HUES48 (cell line): ENCODE results near the gene NNAT.

Experiments
- H3K27ac ChIP-seq: one replicate; pipeline ENCODE4 v1.7.0; 2013; ENCODE audit warnings: low read depth, low read length, inconsistent platforms
- H3K27me3 ChIP-seq: 2 replicates; pipeline ENCODE4 v1.6.1; 2013; ENCODE audit warnings: mild to moderate bottlenecking, low read length; ENCODE audit not compliant: control insufficient read depth, insufficient read depth
- H3K36me3 ChIP-seq: 2 replicates; pipeline ENCODE4 v1.6.1; 2013; ENCODE audit warnings: low read length; ENCODE audit not compliant: control insufficient read depth, insufficient read depth
- H3K4me1 ChIP-seq: 2 replicates; pipeline ENCODE4 v1.6.1; 2013; ENCODE audit warnings: mild to moderate bottlenecking, low read length; ENCODE audit not compliant: control insufficient read depth, insufficient read depth
- H3K4me3 ChIP-seq: 2 replicates; pipeline ENCODE4 v1.5.1; 2013; ENCODE audit warnings: mild to moderate bottlenecking, low read depth, low read length
- H3K9ac ChIP-seq: 2 replicates; pipeline ENCODE4 v1.6.1; 2013; ENCODE audit warnings: mild to moderate bottlenecking, low read depth, low read length, moderate library complexity
- H3K9me3 ChIP-seq: 2 replicates; pipeline ENCODE4 v1.6.1; 2013; ENCODE audit warnings: low read length; ENCODE audit not compliant: control insufficient read depth, insufficient read depth

Gene NNAT

GRCh38 chr20:37524859-37525708 lies 4.0 kb downstream of the NNAT start:
- no peak overlapping the region for H3K9ac ChIP-seq
- 0 out of 2 replicates have a peak overlapping the region, but pooled peaks have one; percentile 89 for H3K4me3 ChIP-seq
- peaks cover 45% of the 10 kb centered on the region for H3K4me1 ChIP-seq
- 0 out of 2 replicates have a peak, but pooled peaks cover 6% of the 10 kb centered on the region for H3K36me3 ChIP-seq
- peak overlapping the region; percentile 98 for H3K27ac ChIP-seq
- no peaks in the 10 kb centered on the region for H3K27me3 ChIP-seq
- no peaks in the 10 kb centered on the region for H3K9me3 ChIP-seq

- Histone ChIP-seq H3K4me3 (peak overlapping the region; percentile 89), H3K27ac (peak overlapping the region; percentile 98), H3K36me3 (0 out of 2 replicates have a peak, but pooled peaks cover 6% of the 10 kb centered on the region), H3K9me3 (no peaks in the 10 kb centered on the region), H3K9ac (no peak overlapping the region), H3K4me1 (peaks cover 45% of the 10 kb centered on the region), H3K27me3 (no peaks in the 10 kb centered on the region)
These were observed 4.8 kb downstream of the NNAT start for GRCh38 chr20:37525810-37526209.

GRCh38 chr20:37526238-37526838 lies 5.3 kb downstream of the NNAT start:
- Histone ChIP-seq H3K4me1 (peaks cover 45% of the 10 kb centered on the region), H3K9ac (peak overlapping the region; percentile 60), H3K27ac (peak overlapping the region; percentile 98), H3K27me3 (no peaks in the 10 kb centered on the region), H3K36me3 (0 out of 2 replicates have a peak, but pooled peaks cover 6% of the 10 kb centered on the region), H3K9me3 (no peaks in the 10 kb centered on the region), H3K4me3 (peak overlapping the region; percentile 89)

GRCh38 chr20:37526839-37527637 lies 6.0 kb downstream of the NNAT start:
- peak overlapping the region; percentile 94 for H3K9ac ChIP-seq
- 0 out of 2 replicates have a peak, but pooled peaks cover 6% of the 10 kb centered on the region for H3K36me3 ChIP-seq
- H3K27ac ChIP-seq = peak overlapping the region; percentile 98
- peaks cover 41% of the 10 kb centered on the region for H3K4me1 ChIP-seq
- H3K27me3 ChIP-seq = no peaks in the 10 kb centered on the region
- peak overlapping the region; percentile 89 for H3K4me3 ChIP-seq
- no peaks in the 10 kb centered on the region for H3K9me3 ChIP-seq

DNA sequence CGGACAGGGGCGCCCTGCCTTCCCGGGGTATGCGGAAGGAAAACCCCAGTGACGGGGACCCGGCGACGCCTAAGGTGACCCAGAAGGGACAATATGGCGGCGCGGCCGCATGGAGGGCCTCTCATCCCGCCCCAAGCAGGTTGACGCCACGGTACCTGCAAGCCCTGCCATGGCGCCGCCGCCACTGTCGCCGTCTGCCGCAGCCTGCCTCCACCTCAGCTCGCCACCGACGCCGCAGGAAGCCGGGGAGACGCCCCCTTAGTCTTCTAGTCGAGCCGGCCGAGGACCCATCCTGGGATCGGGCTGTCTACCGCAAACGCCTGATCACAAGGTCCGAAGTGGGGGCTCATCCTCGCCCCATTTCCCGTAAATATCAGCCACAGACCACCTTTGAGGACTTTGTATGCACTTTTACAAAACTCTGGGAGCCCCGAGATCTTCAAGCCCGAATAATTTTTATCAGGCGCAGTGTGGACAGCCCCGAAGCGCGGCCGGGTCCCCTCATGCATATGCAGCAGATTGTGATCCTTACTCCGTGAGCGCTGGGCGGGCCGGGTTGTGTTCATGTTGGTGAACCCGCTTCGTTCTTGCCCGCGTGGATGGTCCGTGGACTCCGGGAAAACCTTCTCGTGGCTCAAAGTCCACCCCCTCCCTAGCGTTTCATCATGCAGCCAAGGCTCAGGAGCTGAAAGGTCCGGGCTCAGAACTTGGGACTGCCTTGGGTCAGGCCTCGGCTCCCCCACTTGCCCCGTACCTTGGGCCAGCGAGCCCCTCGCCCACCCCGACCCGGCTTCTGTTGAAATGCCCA lies 6.8 kb downstream of the NNAT start, which contains the start of gene BLCAP:
BLCAP (minus strand) TSS at position 239 of the 808 bp plus-strand sequence. CDS start 8,702 bp downstream, outside the sequence.
- H3K36me3 ChIP-seq = 0 out of 2 replicates have a peak, but pooled peaks cover 6% of the 10 kb centered on the region
- no peaks in the 10 kb centered on the region for H3K9me3 ChIP-seq
- peak within 1 kb of the TSS; percentile 94 for H3K9ac ChIP-seq
- H3K27me3 ChIP-seq = no peaks in the 10 kb centered on the region
- peak within 1 kb of the TSS; percentile 89 for H3K4me3 ChIP-seq
- H3K4me1 ChIP-seq = peaks cover 39% of the 10 kb centered on the region
- H3K27ac ChIP-seq = peak within 1 kb of the TSS; percentile 98

DNA sequence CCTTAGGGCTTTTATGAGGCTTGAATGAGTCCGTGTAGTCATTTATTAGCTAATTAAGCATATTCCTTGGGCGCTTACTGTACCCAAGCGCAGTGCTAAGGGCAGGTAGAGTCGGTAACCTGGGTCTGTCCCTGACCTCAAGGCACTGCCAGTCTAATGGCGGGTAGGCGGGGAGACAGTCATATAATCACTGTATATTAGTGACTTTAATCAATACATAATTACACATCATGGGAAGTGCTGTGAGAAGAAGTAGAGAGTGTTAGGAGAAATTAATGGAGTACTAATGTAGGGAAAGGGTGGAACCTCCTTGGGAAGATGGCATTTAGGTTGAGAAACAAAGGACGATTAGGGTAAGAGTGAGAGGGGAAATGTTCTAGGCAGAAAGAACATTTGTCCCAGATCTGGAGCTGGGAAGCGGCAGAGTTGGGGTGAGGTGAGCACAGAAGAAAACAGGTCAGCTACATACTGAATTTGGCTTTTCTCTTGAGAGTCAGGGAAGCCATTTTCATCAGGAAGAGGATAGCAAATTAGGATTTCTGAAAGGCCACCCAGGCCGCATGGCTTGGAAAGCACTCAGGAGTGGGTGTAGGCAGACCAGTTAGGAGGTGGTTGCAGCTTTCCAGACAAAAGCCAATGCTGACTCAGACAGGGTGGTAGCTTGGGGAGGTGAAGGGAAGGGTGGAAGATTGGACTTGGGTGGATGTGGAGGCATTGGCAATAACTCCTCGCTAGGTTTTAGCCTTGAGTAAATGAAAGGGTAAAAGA lies 7.6 kb downstream of the NNAT start:
- H3K4me1 ChIP-seq = peaks cover 32% of the 10 kb centered on the region

DNA sequence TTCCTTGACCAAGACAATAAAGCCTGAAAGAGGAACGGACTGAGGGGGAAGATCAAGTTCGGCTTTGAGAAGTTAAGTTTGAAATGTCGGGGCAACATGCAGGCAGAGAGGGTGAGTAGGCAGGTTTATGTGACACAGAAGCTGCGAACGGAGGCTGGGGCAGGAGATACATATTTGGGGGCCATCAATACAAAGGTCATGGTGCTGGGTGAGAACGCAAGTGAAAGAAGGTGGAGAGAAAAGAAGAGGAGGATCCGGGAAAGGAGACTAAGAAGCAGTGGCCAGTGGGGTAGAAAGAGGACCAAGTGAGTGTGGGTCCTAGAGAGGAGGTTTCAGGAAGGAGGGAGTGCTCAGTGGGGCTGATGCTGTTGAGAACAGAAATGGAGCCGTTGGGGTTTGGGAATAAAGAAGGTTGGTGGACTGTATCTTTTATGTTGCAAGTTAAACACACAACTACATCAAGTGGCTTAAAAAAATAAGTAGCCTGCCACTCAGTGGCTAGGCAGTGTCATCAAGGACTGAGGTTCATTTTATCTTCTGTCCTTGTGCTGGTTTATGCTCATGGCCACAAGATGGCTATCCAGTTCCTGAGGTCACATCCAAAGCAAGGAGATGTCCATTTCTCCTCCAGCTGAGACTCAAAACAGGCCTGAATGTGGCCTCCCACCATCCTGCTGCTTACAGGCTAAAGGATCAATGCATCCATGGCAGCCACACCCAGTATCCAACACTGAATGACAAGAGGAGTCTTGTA lies 8.3 kb downstream of the NNAT start:
- Histone ChIP-seq H3K27me3 (no peaks in the 10 kb centered on the region), H3K4me3 (0 out of 2 replicates have a peak overlapping the region, but pooled peaks have one; percentile 89), H3K9ac (no peak overlapping the region), H3K9me3 (no peaks in the 10 kb centered on the region), H3K27ac (no peak overlapping the region), H3K36me3 (0 out of 2 replicates have a peak, but pooled peaks cover 6% of the 10 kb centered on the region), H3K4me1 (peaks cover 26% of the 10 kb centered on the region)

More for the DNA sequence above, 7.6 kb downstream of the NNAT start:
- Histone ChIP-seq H3K27ac (peak overlapping the region; percentile 98), H3K9ac (peak overlapping the region; percentile 94), H3K4me3 (peak overlapping the region; percentile 89), H3K36me3 (0 out of 2 replicates have a peak, but pooled peaks cover 6% of the 10 kb centered on the region), H3K27me3 (no peaks in the 10 kb centered on the region), H3K9me3 (no peaks in the 10 kb centered on the region)

DNA sequence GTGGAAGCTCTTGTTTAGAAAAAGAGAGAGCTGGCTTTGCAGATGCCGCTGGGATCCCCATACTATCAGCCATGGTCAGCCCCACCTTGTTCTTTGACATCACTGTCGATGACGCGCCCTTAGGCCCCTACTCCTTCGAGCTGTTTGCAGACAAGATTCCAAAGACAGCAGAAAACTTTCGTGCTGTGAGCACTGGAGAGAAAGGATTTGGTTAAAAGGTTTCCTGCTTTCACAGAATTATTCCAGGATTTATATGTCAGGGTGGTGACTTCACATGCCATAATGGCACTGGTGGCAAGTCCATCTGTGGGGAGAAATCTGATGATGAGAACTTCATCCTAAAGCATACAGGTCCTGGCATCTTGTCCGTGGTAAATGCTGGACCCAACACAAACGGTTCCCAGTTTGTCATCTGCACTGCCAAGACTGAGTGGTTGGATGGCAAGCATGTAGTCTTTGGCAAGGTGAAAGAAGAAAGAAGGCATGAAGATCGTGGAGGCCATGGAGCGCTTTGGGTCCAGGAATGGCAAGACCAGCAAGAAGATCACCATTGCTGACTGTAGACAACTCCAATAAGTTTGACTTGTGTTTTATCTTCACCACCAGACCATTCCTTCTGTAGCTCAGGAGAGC lies 9.0 kb downstream of the NNAT start:
- peaks cover 19% of the 10 kb centered on the region for H3K4me1 ChIP-seq
- no peak overlapping the region for H3K4me3 ChIP-seq
- H3K27ac ChIP-seq = no peak overlapping the region
- H3K36me3 ChIP-seq = 0 out of 2 replicates have a peak, but pooled peaks cover 3% of the 10 kb centered on the region
- H3K27me3 ChIP-seq = no peaks in the 10 kb centered on the region
- no peaks in the 10 kb centered on the region for H3K9me3 ChIP-seq
- H3K9ac ChIP-seq = no peak overlapping the region

DNA sequence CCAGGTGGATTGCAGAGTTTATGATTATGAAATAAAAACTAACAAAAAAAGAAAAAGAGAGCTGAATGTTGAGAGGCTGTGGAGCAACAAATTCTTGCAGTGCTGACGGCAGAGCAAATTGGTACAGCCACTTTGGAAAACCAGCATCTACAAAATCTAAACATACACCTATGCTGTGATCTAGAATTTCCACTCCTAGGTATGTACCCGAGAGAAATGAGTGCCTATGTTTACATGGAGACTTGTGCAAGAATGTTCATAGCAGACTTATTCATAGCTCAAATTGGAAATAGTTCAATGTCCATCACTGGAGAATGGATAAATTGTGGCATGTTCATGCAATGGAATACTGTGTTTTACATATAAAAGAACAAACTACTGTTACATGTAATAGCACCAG lies 9.6 kb downstream of the NNAT start:
- Histone ChIP-seq H3K4me1 (peaks cover 13% of the 10 kb centered on the region), H3K9me3 (no peaks in the 10 kb centered on the region), H3K9ac (no peak overlapping the region), H3K27ac (no peak overlapping the region), H3K27me3 (no peaks in the 10 kb centered on the region), H3K4me3 (no peak overlapping the region), H3K36me3 (no peaks in the 10 kb centered on the region)
